MCF 10A (cell line): ENCODE measurements around the gene GALNT16. TPM values are rescaled to one million over a fixed set of nuclear protein-coding genes. Genes with fewer than 3 reads are reported as not detected.

ENCODE experiments used
- BruUV-seq: library from RNA; stranded (reverse); fragments of 400-500 nt; replicated peaks from 2 replicates; lab custom pipeline; 2021; lab: Mats Ljungman, UMichigan
- CTCF ChIA-PET: fragments of 300-600 bp; sonication (Branson Sonifier 250); formaldehyde crosslinking; extraction: SDS; loops from one replicate; lab custom pipeline; 2021; ENCODE audit warnings: antibody characterized with exemption, inconsistent platforms; lab: Yijun Ruan, JAX
- POLR2A ChIA-PET: fragments of 300-600, 350-650 bp; sonication (Branson Sonifier 250); formaldehyde crosslinking; extraction: SDS; loops from one replicate; lab custom pipeline; 2020; ENCODE audit warnings: antibody characterized with exemption, inconsistent platforms; lab: Yijun Ruan, JAX
- DNase-seq: peaks from one replicate; pipeline ENCODE4 v3.0.0-alpha.2; 2018; ENCODE audit not compliant: unreplicated experiment
- H3K27ac Mint-ChIP-seq: one replicate; pipeline ENCODE4 v1.8.0; 2022; ENCODE audit warnings: mild to moderate bottlenecking, low read depth, mixed read lengths; ENCODE audit not compliant: unreplicated experiment
- H3K27me3 Mint-ChIP-seq: one replicate; pipeline ENCODE4 v1.8.0; 2022; ENCODE audit warnings: mixed read lengths; ENCODE audit not compliant: insufficient read depth, unreplicated experiment
- H3K36me3 Mint-ChIP-seq: one replicate; pipeline ENCODE4 v1.8.0; 2022; ENCODE audit warnings: mild to moderate bottlenecking, moderate library complexity, mixed read lengths; ENCODE audit not compliant: insufficient read depth, unreplicated experiment
- H3K4me1 Mint-ChIP-seq: one replicate; pipeline ENCODE4 v1.8.0; 2022; ENCODE audit warnings: mixed read lengths; ENCODE audit not compliant: insufficient read depth, unreplicated experiment
- H3K4me3 Mint-ChIP-seq: one replicate; pipeline ENCODE4 v1.8.0; 2022; ENCODE audit warnings: mild to moderate bottlenecking, moderate library complexity, mixed read lengths; ENCODE audit not compliant: unreplicated experiment
- H3K9me3 Mint-ChIP-seq: one replicate; pipeline ENCODE4 v1.8.0; 2022; ENCODE audit warnings: mixed read lengths; ENCODE audit not compliant: unreplicated experiment
- CTCF ChIP-seq: fragments of 200-600 bp; IDR thresholded peaks from one replicate; pipeline ENCODE4 v1.8.0; 2022; ENCODE audit warnings: antibody characterized with exemption, mild to moderate bottlenecking; ENCODE audit not compliant: unreplicated experiment
- intact Hi-C: fragments of 100-400 bp; cut with micrococcal nuclease; formaldehyde crosslinking; loops from 2 replicates; pipeline ENCODE4 v1.14.1; 2022
- total RNA-seq: library from RNA; stranded (reverse); gene quantifications from 2 replicates; pipeline ENCODE4 v1.2.3, GENCODE V29; 2022

The GALNT16 gene
- total RNA-seq, 1 experiment from 2014 or later = not detected

- Mint-ChIP-seq H3K4me1 (no peaks in the 10 kb centered on the region), H3K4me3 (peak overlapping the region; percentile 43), H3K36me3 (no peaks in the 10 kb centered on the region), H3K9me3 (no peaks in the 10 kb centered on the region), H3K27ac (no peak overlapping the region), H3K27me3 (peaks cover 62% of the 10 kb centered on the region)
- ChIA-PET POLR2A (no interaction called here), CTCF (interaction anchor here (0.5 to 0.9 kb wide), 2 partner anchors 12 to 307 kb away, joined by 3 read pairs; no protein-coding TSS in a partner anchor)
- no TSS peak for BruUV-seq
- no peak for DNase-seq
- intact Hi-C loops = no loop called here
- TF ChIP-seq CTCF = no peak
These were observed 367 bp downstream of the GALNT16 start for GRCh38 chr14:69260190-69260860.

GRCh38 chr14:69260861-69261564 is 1.1 kb downstream of the GALNT16 start:
- Mint-ChIP-seq H3K36me3 (no peaks in the 10 kb centered on the region), H3K27me3 (peaks cover 56% of the 10 kb centered on the region), H3K4me1 (no peaks in the 10 kb centered on the region), H3K27ac (no peak overlapping the region), H3K4me3 (peak overlapping the region; percentile 43), H3K9me3 (no peaks in the 10 kb centered on the region)
- POLR2A ChIA-PET = no interaction called here
- DNase-seq = peak; percentile 9
- CTCF ChIA-PET = interaction anchor here (0.5 to 0.9 kb wide), 3 partner anchors 13 to 306 kb away, joined by 3 read pairs; no protein-coding TSS in a partner anchor
- peak; percentile 50 for TF ChIP-seq CTCF
- no TSS peak for BruUV-seq
- intact Hi-C loops = no loop called here

- no peak for DNase-seq
- TF ChIP-seq CTCF = no peak
- intact Hi-C loops = no loop called here
- Mint-ChIP-seq H3K36me3 (no peaks in the 10 kb centered on the region), H3K4me1 (no peaks in the 10 kb centered on the region), H3K4me3 (no peak overlapping the region), H3K27me3 (peaks cover 56% of the 10 kb centered on the region), H3K9me3 (no peaks in the 10 kb centered on the region), H3K27ac (no peak overlapping the region)
- ChIA-PET POLR2A (interaction anchor here (1.2 kb wide), 1 partner anchor 9 kb away, joined by 3 read pairs; no protein-coding TSS in a partner anchor), CTCF (no interaction called here)
- no TSS peak for BruUV-seq
These were observed 1.9 kb downstream of the GALNT16 start for GRCh38 chr14:69261761-69262331.

GRCh38 chr14:69262516-69262915 is 2.6 kb downstream of the GALNT16 start:
- Mint-ChIP-seq H3K4me1 (no peaks in the 10 kb centered on the region), H3K4me3 (no peak overlapping the region), H3K27ac (no peak overlapping the region), H3K36me3 (no peaks in the 10 kb centered on the region), H3K27me3 (peaks cover 56% of the 10 kb centered on the region), H3K9me3 (no peaks in the 10 kb centered on the region)
- DNase-seq = no peak
- no peak for TF ChIP-seq CTCF
- CTCF ChIA-PET = interaction anchor here (0.8 kb wide), 1 partner anchor 9 kb away, joined by 4 read pairs; no protein-coding TSS in a partner anchor
- intact Hi-C loops = no loop called here
- no TSS peak for BruUV-seq
- POLR2A ChIA-PET = interaction anchor here (1.2 kb wide), 1 partner anchor 10 kb away, joined by 3 read pairs; no protein-coding TSS in a partner anchor
